T-helper 1 cell treated with Interleukin-12 subunit alpha and Interleukin-12 subunit beta and Interleukin-4 antibody, amounts not matched to agents 30 μg/mL and 1 μg/mL, for 36 hours (primary cell): ENCODE data around the gene TSKS.

Experiments used
- H3K27ac Mint-ChIP-seq: one replicate; pipeline ENCODE4 v1.8.0; 2021; ENCODE audit warnings: mild to moderate bottlenecking, mixed read lengths
- H3K27me3 Mint-ChIP-seq: one replicate; pipeline ENCODE4 v1.8.0; 2021; ENCODE audit warnings: low read depth, mixed read lengths
- H3K36me3 Mint-ChIP-seq: one replicate; pipeline ENCODE4 v1.8.0; 2021; ENCODE audit warnings: low read depth, mixed read lengths
- H3K4me1 Mint-ChIP-seq: one replicate; pipeline ENCODE4 v1.8.0; 2021; ENCODE audit warnings: low read depth, mixed read lengths
- H3K4me3 Mint-ChIP-seq: one replicate; pipeline ENCODE4 v1.8.0; 2021; ENCODE audit warnings: mild to moderate bottlenecking, moderate library complexity, mixed read lengths
- H3K9me3 Mint-ChIP-seq: one replicate; pipeline ENCODE4 v1.8.0; 2021; ENCODE audit warnings: mixed read lengths

Gene TSKS

GRCh38 chr19:49801966-49802661 lies 39.0 kb upstream of the TSKS start:
- Mint-ChIP-seq H3K4me1 (peaks cover 3% of the 10 kb centered on the region), H3K27ac (no peak overlapping the region), H3K27me3 (no peaks in the 10 kb centered on the region), H3K36me3 (peaks cover 17% of the 10 kb centered on the region), H3K4me3 (no peak overlapping the region), H3K9me3 (no peaks in the 10 kb centered on the region)

GRCh38 chr19:49801401-49801888 lies 38.3 kb upstream of the TSKS start:
- Mint-ChIP-seq H3K4me1 (peaks cover 3% of the 10 kb centered on the region), H3K27ac (no peak overlapping the region)

GRCh38 chr19:49800771-49801170 lies 37.7 kb upstream of the TSKS start:
- H3K4me1 Mint-ChIP-seq: no peaks in the 10 kb centered on the region
- H3K36me3 Mint-ChIP-seq: peaks cover 16% of the 10 kb centered on the region
- H3K9me3 Mint-ChIP-seq: no peaks in the 10 kb centered on the region
- H3K4me3 Mint-ChIP-seq: no peak overlapping the region
- H3K27ac Mint-ChIP-seq: no peak overlapping the region
- H3K27me3 Mint-ChIP-seq: no peaks in the 10 kb centered on the region

More at GRCh38 chr19:49801401-49801888, 38.3 kb upstream of the TSKS start:
- Mint-ChIP-seq H3K36me3 (peaks cover 19% of the 10 kb centered on the region), H3K27me3 (no peaks in the 10 kb centered on the region), H3K9me3 (no peaks in the 10 kb centered on the region), H3K4me3 (no peak overlapping the region)

- H3K4me3 Mint-ChIP-seq: no peak overlapping the region
- no peaks in the 10 kb centered on the region for H3K4me1 Mint-ChIP-seq
- peaks cover 22% of the 10 kb centered on the region for H3K36me3 Mint-ChIP-seq
- no peak overlapping the region for H3K27ac Mint-ChIP-seq
- no peaks in the 10 kb centered on the region for H3K27me3 Mint-ChIP-seq
- no peaks in the 10 kb centered on the region for H3K9me3 Mint-ChIP-seq
Observed at GRCh38 chr19:49799798-49800376, 36.8 kb upstream of the TSKS start.

GRCh38 chr19:49799271-49799797 lies 36.2 kb upstream of the TSKS start:
- Mint-ChIP-seq H3K4me1 (no peaks in the 10 kb centered on the region), H3K27ac (no peak overlapping the region), H3K9me3 (no peaks in the 10 kb centered on the region), H3K27me3 (no peaks in the 10 kb centered on the region), H3K36me3 (peaks cover 25% of the 10 kb centered on the region), H3K4me3 (no peak overlapping the region)

- no peak overlapping the region for H3K27ac Mint-ChIP-seq
- H3K9me3 Mint-ChIP-seq: no peaks in the 10 kb centered on the region
- H3K27me3 Mint-ChIP-seq: no peaks in the 10 kb centered on the region
- H3K4me3 Mint-ChIP-seq: no peak overlapping the region
- peaks cover 24% of the 10 kb centered on the region for H3K36me3 Mint-ChIP-seq
- H3K4me1 Mint-ChIP-seq: no peaks in the 10 kb centered on the region
Observed at GRCh38 chr19:49798574-49798973, 35.5 kb upstream of the TSKS start.

- H3K4me3 Mint-ChIP-seq: no peak overlapping the region
- H3K9me3 Mint-ChIP-seq: no peaks in the 10 kb centered on the region
- peaks cover 28% of the 10 kb centered on the region for H3K36me3 Mint-ChIP-seq
- no peaks in the 10 kb centered on the region for H3K4me1 Mint-ChIP-seq
- H3K27me3 Mint-ChIP-seq: no peaks in the 10 kb centered on the region
- H3K27ac Mint-ChIP-seq: no peak overlapping the region
Observed at GRCh38 chr19:49795615-49796014, 32.5 kb upstream of the TSKS start.

- Mint-ChIP-seq H3K4me1 (no peaks in the 10 kb centered on the region), H3K36me3 (peaks cover 26% of the 10 kb centered on the region), H3K27me3 (no peaks in the 10 kb centered on the region), H3K9me3 (no peaks in the 10 kb centered on the region), H3K27ac (no peak overlapping the region), H3K4me3 (no peak overlapping the region)
Observed at GRCh38 chr19:49793561-49793840, 30.4 kb upstream of the TSKS start.

GRCh38 chr19:49792829-49793560 lies 29.9 kb upstream of the TSKS start:
- Mint-ChIP-seq H3K27me3 (no peaks in the 10 kb centered on the region), H3K27ac (no peak overlapping the region), H3K9me3 (no peaks in the 10 kb centered on the region), H3K4me1 (no peaks in the 10 kb centered on the region), H3K36me3 (peaks cover 28% of the 10 kb centered on the region), H3K4me3 (no peak overlapping the region)

GRCh38 chr19:49791776-49792445 lies 28.8 kb upstream of the TSKS start:
- Mint-ChIP-seq H3K27ac (no peak overlapping the region), H3K27me3 (no peaks in the 10 kb centered on the region), H3K4me1 (no peaks in the 10 kb centered on the region), H3K9me3 (no peaks in the 10 kb centered on the region), H3K4me3 (no peak overlapping the region), H3K36me3 (peaks cover 26% of the 10 kb centered on the region)

GRCh38 chr19:49790866-49791265 lies 27.8 kb upstream of the TSKS start:
- Mint-ChIP-seq H3K4me1 (no peaks in the 10 kb centered on the region), H3K27me3 (no peaks in the 10 kb centered on the region), H3K36me3 (peaks cover 25% of the 10 kb centered on the region), H3K27ac (no peak overlapping the region), H3K9me3 (no peaks in the 10 kb centered on the region), H3K4me3 (no peak overlapping the region)

- H3K27ac Mint-ChIP-seq: no peak overlapping the region
- H3K4me3 Mint-ChIP-seq: no peak overlapping the region
- no peaks in the 10 kb centered on the region for H3K4me1 Mint-ChIP-seq
- no peaks in the 10 kb centered on the region for H3K27me3 Mint-ChIP-seq
- no peaks in the 10 kb centered on the region for H3K9me3 Mint-ChIP-seq
- peaks cover 24% of the 10 kb centered on the region for H3K36me3 Mint-ChIP-seq
Observed at GRCh38 chr19:49788857-49789256, 25.8 kb upstream of the TSKS start.

GRCh38 chr19:49787746-49788145 lies 24.6 kb upstream of the TSKS start:
- H3K27me3 Mint-ChIP-seq: no peaks in the 10 kb centered on the region
- H3K27ac Mint-ChIP-seq: no peak overlapping the region
- peaks cover 29% of the 10 kb centered on the region for H3K36me3 Mint-ChIP-seq
- no peaks in the 10 kb centered on the region for H3K9me3 Mint-ChIP-seq
- no peaks in the 10 kb centered on the region for H3K4me1 Mint-ChIP-seq
- no peak overlapping the region for H3K4me3 Mint-ChIP-seq

GRCh38 chr19:49786376-49786820 lies 23.3 kb upstream of the TSKS start:
- H3K36me3 Mint-ChIP-seq: peaks cover 31% of the 10 kb centered on the region
- H3K4me1 Mint-ChIP-seq: no peaks in the 10 kb centered on the region
- no peak overlapping the region for H3K4me3 Mint-ChIP-seq
- no peaks in the 10 kb centered on the region for H3K9me3 Mint-ChIP-seq
- H3K27me3 Mint-ChIP-seq: no peaks in the 10 kb centered on the region
- peak overlapping the region; percentile 15 for H3K27ac Mint-ChIP-seq
